Lower leg skin (tissue), 3 donors: ENCODE results near the gene CD164L2.

ENCODE experiments used
- POLR2A ChIP-seq, 2 donors: fragments of 450-650 bp; IDR thresholded peaks; one replicate each; pipeline ENCODE4 v1.6.1; 2016 to 2017; ENCODE audit warnings: antibody characterized with exemption in 2 of 2, mild to moderate bottlenecking in 1 of 2, moderate library complexity in 1 of 2
- TF ChIP-seq, protein P1 (sequence below), 3 donors: fragments of 450-650 bp; IDR thresholded peaks; one replicate each; pipeline ENCODE4 v1.5.1; 2016; ENCODE audit warnings: antibody characterized with exemption in 3 of 3, mild to moderate bottlenecking in 3 of 3, moderate library complexity in 2 of 3

DNA sequence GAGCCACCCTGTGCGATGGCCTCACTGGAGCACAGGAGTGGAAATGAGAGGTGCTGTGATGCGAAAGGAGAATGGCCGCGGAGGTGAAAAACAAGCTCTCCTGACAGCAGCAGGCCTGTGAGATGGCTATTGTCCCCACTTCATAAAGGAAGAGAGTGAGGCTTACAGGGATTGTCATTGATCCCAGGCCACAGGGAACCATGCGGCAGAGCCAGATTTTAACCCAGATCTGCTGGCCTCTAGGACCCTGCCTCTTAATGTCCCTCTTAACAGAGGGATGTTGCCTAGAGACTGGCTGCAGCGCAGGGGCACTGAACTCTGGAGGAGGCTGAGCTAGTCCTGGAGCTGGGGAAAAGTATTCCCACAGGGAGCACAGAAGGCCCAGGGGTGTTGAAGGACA lies 44.4 kb downstream of the CD164L2 start:
- TF ChIP-seq, protein P1, sequence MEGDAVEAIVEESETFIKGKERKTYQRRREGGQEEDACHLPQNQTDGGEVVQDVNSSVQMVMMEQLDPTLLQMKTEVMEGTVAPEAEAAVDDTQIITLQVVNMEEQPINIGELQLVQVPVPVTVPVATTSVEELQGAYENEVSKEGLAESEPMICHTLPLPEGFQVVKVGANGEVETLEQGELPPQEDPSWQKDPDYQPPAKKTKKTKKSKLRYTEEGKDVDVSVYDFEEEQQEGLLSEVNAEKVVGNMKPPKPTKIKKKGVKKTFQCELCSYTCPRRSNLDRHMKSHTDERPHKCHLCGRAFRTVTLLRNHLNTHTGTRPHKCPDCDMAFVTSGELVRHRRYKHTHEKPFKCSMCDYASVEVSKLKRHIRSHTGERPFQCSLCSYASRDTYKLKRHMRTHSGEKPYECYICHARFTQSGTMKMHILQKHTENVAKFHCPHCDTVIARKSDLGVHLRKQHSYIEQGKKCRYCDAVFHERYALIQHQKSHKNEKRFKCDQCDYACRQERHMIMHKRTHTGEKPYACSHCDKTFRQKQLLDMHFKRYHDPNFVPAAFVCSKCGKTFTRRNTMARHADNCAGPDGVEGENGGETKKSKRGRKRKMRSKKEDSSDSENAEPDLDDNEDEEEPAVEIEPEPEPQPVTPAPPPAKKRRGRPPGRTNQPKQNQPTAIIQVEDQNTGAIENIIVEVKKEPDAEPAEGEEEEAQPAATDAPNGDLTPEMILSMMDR (IDR thresholded peaks at IDR 0.05) = no peak
- no peak for TF ChIP-seq POLR2A (IDR thresholded peaks at IDR 0.05)
